NCI-H2227 (cell line): ENCODE measurements around the gene TMEM50B.
"Not testable (repeated sequence)": the region's sequence is repeated elsewhere in the genome, so short reads cannot be mapped to it uniquely, and the experiment has no call there.

Experiments
- DNase-seq: peaks from one replicate; lab custom pipeline; 2025; ENCODE audit not compliant: unreplicated experiment; lab: John Stamatoyannopoulos, UW

TMEM50B gene

GRCh38 chr21:33432496-33432895 lies 47.3 kb downstream of the TMEM50B start:
- no peak for DNase-seq

GRCh38 chr21:33430858-33431257 lies 48.9 kb downstream of the TMEM50B start:
- DNase-seq, result no peak

- no peak for DNase-seq
These were observed 51.1 kb downstream of the TMEM50B start for GRCh38 chr21:33428669-33429068.

GRCh38 chr21:33427051-33427450 lies 52.7 kb downstream of the TMEM50B start:
- DNase-seq, result no peak

- no peak for DNase-seq
These were observed 53.9 kb downstream of the TMEM50B start for GRCh38 chr21:33425825-33426224.

GRCh38 chr21:33424214-33424613 lies 55.6 kb downstream of the TMEM50B start:
- no peak for DNase-seq

GRCh38 chr21:33421713-33422393 lies 57.9 kb downstream of the TMEM50B start:
- no peak for DNase-seq

DNA sequence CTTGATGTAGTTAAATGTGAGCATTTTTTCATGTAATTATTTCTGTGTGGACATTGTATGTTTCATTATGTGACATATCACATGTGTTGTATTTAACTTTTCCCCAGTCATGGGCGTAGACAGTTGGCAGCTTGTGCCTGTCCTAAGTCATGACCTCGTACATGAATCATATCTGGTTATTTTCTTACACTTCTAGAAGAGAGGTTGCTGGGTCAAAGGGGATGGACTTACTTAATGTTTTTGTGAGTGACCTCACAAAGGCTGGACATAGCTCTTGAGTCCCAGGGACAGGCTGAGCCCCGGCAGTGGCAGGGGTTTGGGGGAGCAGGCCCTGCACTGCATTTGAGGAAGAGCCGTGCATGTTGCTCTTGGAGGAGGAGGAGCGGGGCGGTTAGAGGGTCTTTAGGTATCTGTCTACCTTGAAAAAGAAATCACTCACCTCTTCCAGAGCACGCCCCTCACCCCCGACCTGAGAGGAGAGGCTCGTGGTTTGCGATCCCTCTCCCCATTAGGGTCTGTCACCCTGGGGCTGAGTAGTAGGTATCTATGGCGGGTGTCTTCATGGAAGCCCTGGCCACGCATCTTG lies 60.1 kb downstream of the TMEM50B start:
- no peak for DNase-seq

DNA sequence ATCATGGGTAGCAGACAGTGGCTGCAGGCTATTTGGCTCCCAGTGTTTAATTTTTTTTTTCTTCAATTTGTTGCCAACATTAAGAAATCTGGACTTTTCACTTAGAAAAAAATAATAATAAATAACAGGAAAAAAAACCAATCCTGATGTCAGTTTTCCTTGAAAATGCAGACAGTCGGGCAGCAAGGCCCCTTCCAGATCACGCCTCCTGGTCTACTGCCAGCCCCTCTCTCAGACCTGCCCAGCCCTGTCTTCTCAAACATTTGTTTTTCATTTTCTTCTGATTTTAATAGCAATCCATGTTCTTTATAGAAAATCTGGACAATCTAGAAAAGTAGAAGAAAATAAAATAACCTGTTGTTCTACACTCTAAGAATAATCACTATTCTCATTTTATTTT lies 61.1 kb downstream of the TMEM50B start:
- no peak for DNase-seq

- no peak for DNase-seq
These were observed 64.8 kb downstream of the TMEM50B start for GRCh38 chr21:33414926-33415325.

DNA sequence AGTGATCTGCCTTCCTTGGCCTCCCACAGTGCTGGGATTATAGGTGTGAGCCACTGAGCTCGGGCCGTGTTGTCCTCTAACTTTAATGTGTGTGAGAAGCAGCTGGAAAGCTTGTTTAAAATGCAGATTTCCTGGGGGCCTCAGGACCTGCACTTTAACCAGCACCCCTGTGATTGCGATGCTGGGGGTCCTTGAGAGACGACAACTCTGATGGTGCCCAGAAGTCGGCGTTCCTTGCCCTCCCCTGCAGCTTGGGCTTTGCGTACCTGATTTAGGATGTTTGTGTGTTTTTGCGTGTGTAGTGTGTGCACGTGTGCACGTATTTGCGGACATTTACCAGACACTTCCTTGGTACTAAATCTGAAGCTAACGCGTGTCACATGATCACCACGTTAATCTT lies 65.7 kb downstream of the TMEM50B start:
- DNase-seq, result no peak

- no peak for DNase-seq
These were observed 66.8 kb downstream of the TMEM50B start for GRCh38 chr21:33412832-33413519.

GRCh38 chr21:33412439-33412831 lies 67.3 kb downstream of the TMEM50B start:
- DNase-seq, result not testable (repeated sequence)

DNA sequence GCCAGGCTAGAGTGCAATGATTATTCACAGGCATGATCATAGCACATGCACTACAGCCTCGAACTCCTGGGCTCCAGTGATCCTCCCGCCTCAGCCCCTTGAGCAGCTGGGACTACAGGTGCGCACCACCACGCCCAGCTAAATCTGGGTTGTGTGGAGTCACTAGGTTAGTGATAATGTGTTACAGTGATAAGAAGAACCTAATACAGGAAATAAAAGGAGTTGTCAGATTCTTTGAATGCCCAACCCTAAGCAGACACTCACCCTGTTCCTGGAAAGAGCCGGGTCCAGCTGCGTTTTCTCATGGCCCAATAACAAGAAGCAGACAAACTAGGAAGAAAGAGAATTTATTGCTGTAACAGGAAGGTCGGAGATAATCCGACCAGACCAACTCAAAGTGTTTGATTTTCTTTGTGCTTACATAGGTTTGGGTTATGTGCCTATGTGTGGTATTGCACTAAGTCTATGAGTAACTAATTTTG lies 67.8 kb downstream of the TMEM50B start:
- DNase-seq, result no peak

DNA sequence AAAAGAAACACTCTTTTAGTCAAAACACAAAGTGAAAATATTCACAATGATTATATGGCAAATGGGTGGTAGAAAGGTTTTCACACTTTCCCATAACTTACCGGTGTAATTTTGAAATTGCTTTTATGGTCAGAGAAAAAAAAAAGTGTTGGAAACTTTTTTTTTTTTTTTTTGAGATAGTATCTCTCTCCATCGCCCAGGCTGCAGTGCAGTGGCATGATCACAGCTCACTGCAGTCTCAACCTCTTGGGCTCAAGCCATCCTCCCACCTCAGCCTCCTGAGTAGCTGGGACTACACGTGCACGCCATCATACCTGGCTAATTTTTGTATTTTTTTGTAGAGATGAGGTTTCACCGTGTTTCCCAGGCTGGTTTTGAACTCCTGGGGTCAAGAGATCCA lies 73.3 kb downstream of the TMEM50B start:
- no peak for DNase-seq

GRCh38 chr21:33403786-33404585 lies 75.8 kb downstream of the TMEM50B start:
- DNase-seq, result peak; percentile 55

DNA sequence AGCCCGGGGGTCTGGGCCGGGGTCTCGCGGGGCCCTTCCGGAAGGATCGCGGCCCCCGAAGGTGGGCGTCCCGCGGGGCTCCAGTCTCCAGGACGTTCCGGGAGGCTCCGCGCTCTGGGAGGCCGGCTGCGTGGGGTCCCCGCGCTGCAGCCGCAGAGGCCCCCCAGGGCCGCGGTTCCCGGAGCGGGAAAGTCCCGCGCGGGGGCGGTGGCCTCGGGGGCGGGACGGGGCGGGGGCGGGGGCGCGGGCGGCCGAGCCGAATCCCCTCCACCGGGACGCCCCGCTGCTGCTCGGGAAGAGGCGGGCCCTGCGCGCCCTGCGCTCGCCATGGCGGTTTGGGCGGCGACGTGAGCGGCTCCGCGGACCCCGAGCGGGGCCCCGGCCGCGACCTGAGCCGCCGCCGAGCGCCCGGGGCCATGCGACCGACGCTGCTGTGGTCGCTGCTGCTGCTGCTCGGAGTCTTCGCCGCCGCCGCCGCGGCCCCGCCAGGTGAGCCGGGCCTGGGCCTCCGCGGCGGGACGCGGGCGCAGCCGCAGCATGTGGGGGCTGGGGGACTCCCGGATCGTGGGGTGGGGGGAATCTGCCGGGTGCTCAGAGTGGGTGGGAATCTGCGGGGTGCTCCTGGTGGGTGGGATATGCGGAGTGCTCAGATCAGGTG lies 76.5 kb downstream of the TMEM50B start, which contains the start of gene IFNGR2:
IFNGR2 (plus strand) TSS at position 286 of the 658 bp plus-strand sequence; CDS start at position 417, 131 bp downstream.
- DNase-seq, result peak; percentile 62

GRCh38 chr21:33402001-33402979 lies 77.5 kb downstream of the TMEM50B start:
- peak; percentile 58 for DNase-seq

- no peak for DNase-seq
These were observed 78.2 kb downstream of the TMEM50B start for GRCh38 chr21:33401630-33401992.
